GM12872 (cell line): ENCODE results near the gene CHMP4A.

ENCODE experiments used
- CTCF ChIP-seq: IDR thresholded peaks from 3 replicates; pipeline ENCODE4 v1.5.1; 2011; ENCODE audit warnings: low read depth, mild to moderate bottlenecking, low read length, moderate library complexity; ENCODE audit not compliant: insufficient read depth

The CHMP4A gene

GRCh38 chr14:24198814-24199524 is 14.3 kb downstream of the CHMP4A start:
- no peak for TF ChIP-seq CTCF

DNA sequence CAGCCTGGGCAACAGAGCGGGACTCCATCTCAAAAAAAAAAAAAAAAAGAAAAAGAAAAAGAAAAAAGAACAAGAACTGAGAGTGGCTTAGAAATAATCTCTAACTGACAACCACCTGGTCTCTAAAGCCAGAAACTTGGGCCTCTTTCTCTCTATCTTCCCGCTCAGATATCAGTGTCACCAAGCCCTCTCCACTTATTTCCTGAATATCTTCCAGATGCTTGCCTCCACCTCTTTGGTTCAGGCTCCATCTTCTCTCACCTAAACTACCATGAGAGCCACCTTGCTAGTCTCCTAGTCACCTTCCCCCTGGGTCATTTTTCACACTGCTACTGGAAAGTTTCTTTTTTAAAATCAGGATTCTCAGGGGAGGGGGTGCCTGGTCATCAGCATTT is 16.2 kb downstream of the CHMP4A start:
- TF ChIP-seq CTCF: no peak

GRCh38 chr14:24196071-24197055 is 16.9 kb downstream of the CHMP4A start:
- TF ChIP-seq CTCF: no peak

GRCh38 chr14:24195186-24196070 is 17.9 kb downstream of the CHMP4A start, which contains the start of gene TM9SF1:
Gene TM9SF1 (minus strand): TSS chr14:24195441. CDS start chr14:24195019, 422 bp downstream.
- no peak for TF ChIP-seq CTCF

- no peak for TF ChIP-seq CTCF
Measured at GRCh38 chr14:24194873-24195185, 18.5 kb downstream of the CHMP4A start.

- no peak for TF ChIP-seq CTCF
Measured at GRCh38 chr14:24194186-24194872, 19.0 kb downstream of the CHMP4A start.
